NB4 (cell line): ENCODE measurements around the gene ZBTB12.

Experiments
- DNase-seq: peaks from one replicate; pipeline ENCODE4 v3.0.0; 2010; ENCODE audit warnings: low read depth
- H3K4me3 ChIP-seq: one replicate; pipeline ENCODE4 v1.5.1; 2011; ENCODE audit warnings: mild to moderate bottlenecking, low read depth, low read length, moderate library complexity
- CTCF ChIP-seq: IDR thresholded peaks from one replicate; pipeline ENCODE4 v1.5.1; 2012; ENCODE audit warnings: low read depth, low read length
- MAX ChIP-seq: IDR thresholded peaks from 2 replicates; pipeline ENCODE4 v1.6.1; 2011; ENCODE audit warnings: low read depth, low read length
- MYC ChIP-seq: IDR thresholded peaks from 2 replicates; pipeline ENCODE4 v1.6.1; 2011; ENCODE audit warnings: low read depth, low read length
- POLR2A ChIP-seq: IDR thresholded peaks from 2 replicates; pipeline ENCODE4 v1.6.1; 2011; ENCODE audit warnings: mild to moderate bottlenecking; ENCODE audit not compliant: insufficient read length; ENCODE audit errors: extremely low read depth

ZBTB12 gene

GRCh38 chr6:31878222-31878621 is 23.7 kb downstream of the ZBTB12 start:
- H3K4me3 ChIP-seq: no peak overlapping the region
- TF ChIP-seq CTCF (no peak), MYC (no peak), POLR2A (no peak), MAX (no peak)
- no peak for DNase-seq

GRCh38 chr6:31877651-31878161 is 24.2 kb downstream of the ZBTB12 start:
- TF ChIP-seq POLR2A (no peak), MAX (no peak), CTCF (no peak), MYC (no peak)
- H3K4me3 ChIP-seq: no peak overlapping the region
- no peak for DNase-seq

DNA sequence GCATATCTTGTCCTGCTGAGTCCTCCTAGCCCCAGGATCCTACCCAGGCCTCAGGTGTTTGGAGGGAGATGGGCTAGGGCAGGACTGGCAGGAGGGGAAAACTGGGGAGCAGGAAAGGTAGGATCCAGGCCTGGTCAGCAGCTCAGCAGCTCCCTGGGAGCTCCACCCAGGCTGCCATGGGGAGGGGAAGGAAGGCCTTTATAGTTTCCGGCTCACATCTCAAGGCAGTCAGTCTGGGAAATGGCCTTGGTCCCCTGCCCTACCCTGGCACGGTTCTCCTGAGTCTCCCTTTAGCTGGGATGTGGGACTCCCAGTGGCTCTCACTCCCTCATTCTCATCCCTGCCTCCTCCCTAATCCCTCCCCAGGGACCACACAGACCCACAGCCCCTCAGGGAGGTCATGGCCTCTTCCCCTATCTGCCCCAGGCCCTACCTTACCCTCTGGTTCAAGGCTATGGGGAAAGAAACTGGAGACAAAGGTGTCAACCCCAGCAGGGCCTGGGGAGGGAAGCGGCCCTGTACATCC is 24.7 kb downstream of the ZBTB12 start:
- no peak overlapping the region for H3K4me3 ChIP-seq
- DNase-seq: no peak
- TF ChIP-seq MAX (no peak), MYC (no peak), POLR2A (no peak), CTCF (no peak)

GRCh38 chr6:31876357-31876756 is 25.5 kb downstream of the ZBTB12 start:
- no peak overlapping the region for H3K4me3 ChIP-seq
- TF ChIP-seq MAX (no peak), MYC (no peak), CTCF (no peak), POLR2A (no peak)
- no peak for DNase-seq

DNA sequence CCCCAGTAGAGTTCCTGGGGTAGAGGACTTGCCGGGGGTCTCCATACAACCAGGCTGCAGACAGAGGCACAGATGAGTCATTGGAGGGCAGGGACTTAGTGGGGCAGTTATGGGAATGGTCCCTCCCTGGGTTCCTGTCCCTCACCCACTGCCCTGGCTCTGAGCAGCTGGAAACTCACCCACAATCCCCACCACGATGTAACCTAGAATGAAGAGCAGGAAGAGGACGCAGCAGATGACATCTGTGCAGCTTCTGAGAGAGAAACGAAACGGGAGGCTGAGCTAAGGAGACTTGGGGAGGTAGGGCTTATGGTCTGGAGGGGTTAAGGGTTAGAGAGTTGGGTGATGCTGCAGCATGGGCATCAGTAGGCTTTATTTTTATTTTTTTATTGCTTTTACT is 26.0 kb downstream of the ZBTB12 start:
- TF ChIP-seq MAX (no peak), CTCF (no peak), POLR2A (no peak), MYC (no peak)
- H3K4me3 ChIP-seq: no peak overlapping the region
- no peak for DNase-seq
